Panc1 (cell line): ENCODE data around the gene TWF1. TPM values are rescaled to one million over a fixed set of nuclear protein-coding genes. Genes with fewer than 3 reads are reported as not detected.

Experiments
- ATAC-seq: fragments of 200-7000 bp; cut with Tn5 transposase; 2 replicates; pipeline ENCODE4 v1.9.1; 2020; ENCODE audit warnings: mild to moderate bottlenecking, moderate library complexity
- BruUV-seq: library from RNA; stranded (reverse); fragments of 400-500 nt; replicated peaks from 2 replicates; lab custom pipeline; 2021; lab: Mats Ljungman, UMichigan
- CTCF ChIA-PET: fragments of 300-600 bp; sonication (Branson Sonifier 250); formaldehyde crosslinking; loops from one replicate; lab custom pipeline; 2022; ENCODE audit warnings: antibody characterized with exemption; lab: Charles Lee
- POLR2A ChIA-PET: fragments of 300-600 bp; sonication (Branson Sonifier 250); formaldehyde crosslinking; loops from one replicate; lab custom pipeline; 2022; ENCODE audit warnings: antibody characterized with exemption; lab: Charles Lee
- DNase-seq: peaks from one replicate; pipeline ENCODE4 v3.0.0-alpha.2; 2010; ENCODE audit warnings: low read depth, low spot score
- H3K27ac ChIP-seq: 2 replicates; pipeline ENCODE4 v1.5.1; 2011; ENCODE audit warnings: mild to moderate bottlenecking, low read length, inconsistent platforms
- H3K27me3 ChIP-seq: fragments of 200-500 bp; sonication (Bioruptor generic); 2 replicates; pipeline ENCODE4 v1.6.0; 2014; ENCODE audit warnings: low read length, inconsistent platforms; ENCODE audit not compliant: control insufficient read depth, insufficient read depth
- H3K36me3 ChIP-seq: fragments of 200-500 bp; sonication (Bioruptor generic); 2 replicates; pipeline ENCODE4 v1.5.1; 2014; ENCODE audit warnings: inconsistent platforms, mild to moderate bottlenecking, low read length, moderate library complexity; ENCODE audit not compliant: control insufficient read depth, insufficient read depth
- H3K4me1 ChIP-seq: 2 replicates; pipeline ENCODE4 v1.5.1; 2011; ENCODE audit warnings: inconsistent platforms, mild to moderate bottlenecking, low read length, moderate library complexity; ENCODE audit not compliant: control insufficient read depth, insufficient read depth
- H3K4me3 ChIP-seq, 2 experiments: 2 replicates each; pipeline ENCODE4 v1.5.1; 2011 to 2012; ENCODE audit warnings: low read depth in 2 of 2, low read length in 2 of 2, mild to moderate bottlenecking in 2 of 2, inconsistent platforms in 1 of 2, moderate library complexity in 1 of 2
- H3K9me3 ChIP-seq: fragments of 200-500 bp; sonication (Bioruptor generic); 2 replicates; pipeline ENCODE4 v1.5.1; 2014; ENCODE audit warnings: low read depth, mild to moderate bottlenecking, inconsistent platforms, low read length, moderate library complexity; ENCODE audit not compliant: control insufficient read depth, insufficient read depth
- POLR2AphosphoS5 ChIP-seq: IDR thresholded peaks from 2 replicates; pipeline ENCODE4 v1.6.1; 2012; ENCODE audit warnings: mild to moderate bottlenecking, low read depth, low read length, moderate library complexity
- REST ChIP-seq, 2 experiments: IDR thresholded peaks; 2 replicates each; pipeline ENCODE4 v1.6.1; 2011 to 2012; ENCODE audit warnings: low read depth in 2 of 2, control low read depth in 1 of 2, low read length in 1 of 2, mild to moderate bottlenecking in 1 of 2, moderate library complexity in 1 of 2; ENCODE audit not compliant: insufficient read depth in 1 of 2
- SIN3A ChIP-seq: IDR thresholded peaks from 2 replicates; pipeline ENCODE4 v1.6.1; 2012; ENCODE audit warnings: low read depth, mild to moderate bottlenecking, low read length, moderate library complexity, borderline replicate concordance; ENCODE audit not compliant: insufficient read depth
- TCF7L2 ChIP-seq: IDR thresholded peaks from 2 replicates; pipeline ENCODE4 v1.6.1; 2011; ENCODE audit warnings: mild to moderate bottlenecking, low read depth, low read length, inconsistent platforms
- in situ Hi-C: cut with HindIII; loops from 2 replicates; pipeline ENCODE4 v1.10.0; 2016; ENCODE audit warnings: low sequenced_read_pairs, low pct_unique_long_range_greater_than_20kb
- intact Hi-C: fragments of 100-400 bp; cut with micrococcal nuclease; formaldehyde crosslinking; loops from one replicate; pipeline ENCODE4 v1.10.0; 2022; ENCODE audit not compliant: unreplicated experiment
- total RNA-seq: library from RNA; stranded (reverse); gene quantifications from one replicate; pipeline ENCODE4 v1.2.1, GENCODE V29; 2021; ENCODE audit not compliant: unreplicated experiment
- TF ChIP-seq, protein P1 (sequence below): fragments of 450-650 bp; IDR thresholded peaks from 2 replicates; pipeline ENCODE4 v1.5.1; 2017; ENCODE audit warnings: mild to moderate bottlenecking

TWF1 gene
- total RNA-seq, 1 experiment from 2014 or later = 103 TPM

DNA sequence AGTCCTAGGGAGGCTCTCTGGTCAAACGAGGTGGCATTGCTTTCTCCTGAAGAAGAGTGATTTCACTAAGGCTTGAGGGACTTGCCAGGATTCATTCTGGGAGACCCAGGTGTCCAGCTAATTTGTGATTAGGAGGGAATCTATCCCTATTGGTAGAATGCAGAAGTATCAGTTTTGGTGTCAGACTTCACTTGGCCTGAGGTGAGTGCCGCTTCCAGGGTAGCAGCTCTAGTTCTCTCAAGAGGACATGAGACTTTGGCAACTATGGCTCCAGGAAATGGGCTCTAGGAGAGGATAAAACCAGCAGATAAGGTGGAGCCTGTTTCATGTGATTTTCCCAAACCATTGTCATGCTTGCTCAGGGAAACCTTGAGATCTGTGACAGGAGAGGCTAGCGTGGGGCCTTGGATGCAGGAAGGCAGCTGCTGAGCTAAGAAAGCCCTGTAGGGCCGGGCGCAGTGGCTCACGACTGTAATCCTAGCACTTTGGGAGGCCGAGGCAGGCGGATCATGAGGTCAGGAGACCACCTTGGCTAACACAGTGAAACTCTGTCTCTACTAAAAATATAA is 18.2 kb upstream of the TWF1 start:
- no peak for TF ChIP-seq TCF7L2
- TF ChIP-seq, protein P1, sequence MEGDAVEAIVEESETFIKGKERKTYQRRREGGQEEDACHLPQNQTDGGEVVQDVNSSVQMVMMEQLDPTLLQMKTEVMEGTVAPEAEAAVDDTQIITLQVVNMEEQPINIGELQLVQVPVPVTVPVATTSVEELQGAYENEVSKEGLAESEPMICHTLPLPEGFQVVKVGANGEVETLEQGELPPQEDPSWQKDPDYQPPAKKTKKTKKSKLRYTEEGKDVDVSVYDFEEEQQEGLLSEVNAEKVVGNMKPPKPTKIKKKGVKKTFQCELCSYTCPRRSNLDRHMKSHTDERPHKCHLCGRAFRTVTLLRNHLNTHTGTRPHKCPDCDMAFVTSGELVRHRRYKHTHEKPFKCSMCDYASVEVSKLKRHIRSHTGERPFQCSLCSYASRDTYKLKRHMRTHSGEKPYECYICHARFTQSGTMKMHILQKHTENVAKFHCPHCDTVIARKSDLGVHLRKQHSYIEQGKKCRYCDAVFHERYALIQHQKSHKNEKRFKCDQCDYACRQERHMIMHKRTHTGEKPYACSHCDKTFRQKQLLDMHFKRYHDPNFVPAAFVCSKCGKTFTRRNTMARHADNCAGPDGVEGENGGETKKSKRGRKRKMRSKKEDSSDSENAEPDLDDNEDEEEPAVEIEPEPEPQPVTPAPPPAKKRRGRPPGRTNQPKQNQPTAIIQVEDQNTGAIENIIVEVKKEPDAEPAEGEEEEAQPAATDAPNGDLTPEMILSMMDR = no peak
- in situ Hi-C loops = no loop called here
- no peaks in the 10 kb centered on the region for H3K27me3 ChIP-seq
- H3K27ac ChIP-seq = no peak overlapping the region
- no peaks in the 10 kb centered on the region for H3K4me1 ChIP-seq
- ChIA-PET CTCF (no interaction called here), POLR2A (interaction anchor here (0.5 to 0.6 kb wide), 2 partner anchors 16 to 319 kb away, joined by 3 read pairs; no protein-coding TSS in a partner anchor)
- no peak for ATAC-seq
- no peaks in the 10 kb centered on the region for H3K36me3 ChIP-seq
- H3K4me3 ChIP-seq = no peak overlapping the region
- no TSS peak for BruUV-seq
- no peak for DNase-seq
- H3K9me3 ChIP-seq = no peaks in the 10 kb centered on the region
- intact Hi-C loops = no loop called here

DNA sequence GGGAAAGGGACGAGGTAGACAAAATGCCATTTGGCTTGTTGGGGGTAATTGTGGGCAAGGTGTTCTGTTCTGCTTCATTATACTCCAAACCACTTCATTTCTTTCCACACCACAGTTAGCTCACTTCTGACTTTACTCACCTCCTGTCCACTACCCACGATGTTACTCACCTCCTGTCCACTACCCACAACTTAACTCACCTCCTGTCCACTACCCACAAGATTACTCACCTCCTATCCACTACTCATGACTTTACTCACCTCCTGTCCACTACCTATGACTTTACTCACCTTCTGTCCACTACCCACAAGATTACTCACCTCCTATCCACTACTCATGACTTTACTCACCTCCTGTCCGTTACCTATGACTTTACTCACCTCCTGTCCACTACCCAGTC is 10.1 kb upstream of the TWF1 start:
- no peak overlapping the region for H3K27ac ChIP-seq
- ChIA-PET CTCF (no interaction called here), POLR2A (interaction anchor here (0.5 kb wide), 1 partner anchor 8 kb away, joined by 14 read pairs; no protein-coding TSS in a partner anchor)
- no peak for DNase-seq
- intact Hi-C loops = no loop called here
- no peaks in the 10 kb centered on the region for H3K4me1 ChIP-seq
- in situ Hi-C loops = no loop called here
- no TSS peak for BruUV-seq
- no peak for ATAC-seq
- TF ChIP-seq SIN3A (no peak), TCF7L2 (no peak), REST (IDR thresholded peaks at IDR 0.05; ENCODE audit: insufficient read depth in 1 of 2, low read depth in 2 of 2, low read length in 1 of 2) (no peak), POLR2AphosphoS5 (no peak)
- TF ChIP-seq, protein P1 = no peak
- H3K27me3 ChIP-seq = no peaks in the 10 kb centered on the region; the same call in 1 of the 2 replicates
- no peaks in the 10 kb centered on the region for H3K36me3 ChIP-seq
- H3K4me3 ChIP-seq = no peak overlapping the region
- no peaks in the 10 kb centered on the region for H3K9me3 ChIP-seq
